Stimulated activated CD8-positive, alpha-beta memory T cell treated with anti-CD3 and anti-CD28 coated beads, Interleukin-2, amount 100 ng/mL, for 48 hours (primary cell): ENCODE data around the gene LDLRAD3.

Experiments
- DNase-seq, 2 donors: peaks; one replicate each; pipeline ENCODE4 v3.0.0-alpha.2; 2020; ENCODE audit warnings: low read depth in 2 of 2

The LDLRAD3 gene

DNA sequence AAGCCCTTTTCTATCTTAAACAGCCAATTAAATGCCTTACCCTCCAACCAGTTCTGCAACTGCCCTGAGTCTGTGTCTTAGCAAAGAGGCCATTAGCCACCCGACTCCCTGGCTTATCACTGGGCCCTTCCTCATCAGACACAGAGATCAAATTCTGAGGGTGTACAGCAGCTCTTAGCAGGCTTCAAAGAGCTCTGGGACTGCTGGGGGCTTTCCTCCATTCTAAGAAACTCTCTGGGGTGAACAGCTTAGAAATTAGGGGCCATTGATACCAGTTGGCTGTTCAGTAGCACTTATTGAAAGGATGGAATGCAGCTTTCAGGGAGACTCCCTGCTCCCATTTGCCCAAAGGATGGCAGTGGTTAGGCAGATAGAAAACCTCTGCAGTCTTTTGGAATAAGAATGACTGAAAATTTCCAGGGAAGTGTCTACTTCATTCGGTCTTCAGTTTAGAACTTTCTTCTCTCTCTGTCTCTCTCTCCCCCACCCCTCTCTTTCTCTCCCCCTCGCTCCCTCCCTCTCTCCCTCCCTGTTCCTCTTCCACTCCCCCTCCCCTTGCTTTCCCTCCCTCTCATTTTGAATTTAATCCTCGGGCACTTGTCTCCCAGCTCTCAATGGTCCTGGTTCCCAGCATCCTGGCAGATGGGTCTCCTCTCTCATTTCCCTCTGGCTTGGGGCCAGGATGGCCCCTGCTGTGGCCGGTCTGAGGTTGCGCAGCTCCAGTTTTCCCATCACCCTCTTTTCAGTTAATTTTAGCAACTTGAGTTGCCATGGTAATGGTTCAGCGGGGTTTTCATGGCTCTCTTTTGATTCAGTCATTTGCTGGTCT, 268.9 kb downstream of the LDLRAD3 start:
- DNase-seq: no peak

DNA sequence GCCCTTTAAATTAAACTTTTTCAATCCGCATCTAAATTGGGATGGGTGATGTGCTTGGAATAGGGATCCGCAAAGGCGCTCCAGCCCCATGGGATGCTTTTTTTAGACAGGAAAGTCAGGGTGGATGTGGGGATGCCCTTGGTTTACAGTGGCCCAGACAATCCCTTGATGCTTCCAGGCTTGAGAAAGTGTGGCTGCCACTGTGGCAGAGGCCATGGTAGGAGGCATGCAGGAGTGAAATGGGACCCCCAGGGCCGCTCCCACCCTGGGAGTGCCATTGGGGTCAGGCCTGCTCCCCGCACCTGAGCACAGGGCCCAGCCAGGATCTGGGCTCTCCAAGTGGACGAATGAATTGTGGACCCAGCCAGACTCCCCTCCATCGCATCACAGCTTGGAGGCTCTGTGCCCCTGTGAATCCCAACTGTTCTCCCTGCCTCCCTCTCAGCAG, 269.6 kb downstream of the LDLRAD3 start:
- no peak for DNase-seq

GRCh38 chr11:36214480-36214879, 270.6 kb downstream of the LDLRAD3 start:
- no peak for DNase-seq

GRCh38 chr11:36214976-36215692, 271.3 kb downstream of the LDLRAD3 start:
- no peak for DNase-seq

- DNase-seq: no peak
Measured at GRCh38 chr11:36215693-36216060, 271.8 kb downstream of the LDLRAD3 start.

- DNase-seq: no peak
Measured at GRCh38 chr11:36216061-36216615, 272.3 kb downstream of the LDLRAD3 start.

DNA sequence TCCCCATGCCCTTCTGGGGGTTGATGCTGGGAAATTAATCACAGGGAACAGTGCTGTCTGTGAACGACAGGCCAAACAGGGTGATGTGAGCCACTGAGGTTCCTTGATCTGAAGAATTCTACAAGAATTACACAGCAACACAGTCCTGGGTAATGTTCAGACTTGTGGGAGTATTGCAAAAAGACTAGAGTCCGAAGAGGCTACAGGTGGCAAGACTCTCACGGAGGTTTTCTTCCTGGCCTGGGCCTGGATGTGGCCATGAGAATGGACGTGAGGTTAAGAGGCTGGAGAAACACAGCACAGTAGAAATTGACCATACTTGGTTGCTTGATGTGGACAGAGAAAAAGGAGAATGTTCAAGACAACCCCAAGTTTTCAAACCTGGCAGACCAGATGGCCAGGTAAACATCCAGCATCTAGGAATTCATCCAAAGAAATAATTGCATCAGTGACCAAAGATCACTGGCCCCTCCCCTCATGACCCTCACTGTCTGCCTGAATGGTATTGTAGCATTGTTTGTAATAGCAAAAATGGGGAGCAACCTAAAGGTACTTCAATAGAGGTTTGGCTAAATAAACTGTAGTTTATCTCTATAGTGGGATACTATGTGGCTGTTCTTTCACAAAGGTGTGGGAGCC, 274.5 kb downstream of the LDLRAD3 start:
- no peak for DNase-seq

- DNase-seq: no peak
Measured at GRCh38 chr11:36219996-36220395, 276.1 kb downstream of the LDLRAD3 start.

GRCh38 chr11:36222831-36223635, 279.2 kb downstream of the LDLRAD3 start:
- no peak for DNase-seq

DNA sequence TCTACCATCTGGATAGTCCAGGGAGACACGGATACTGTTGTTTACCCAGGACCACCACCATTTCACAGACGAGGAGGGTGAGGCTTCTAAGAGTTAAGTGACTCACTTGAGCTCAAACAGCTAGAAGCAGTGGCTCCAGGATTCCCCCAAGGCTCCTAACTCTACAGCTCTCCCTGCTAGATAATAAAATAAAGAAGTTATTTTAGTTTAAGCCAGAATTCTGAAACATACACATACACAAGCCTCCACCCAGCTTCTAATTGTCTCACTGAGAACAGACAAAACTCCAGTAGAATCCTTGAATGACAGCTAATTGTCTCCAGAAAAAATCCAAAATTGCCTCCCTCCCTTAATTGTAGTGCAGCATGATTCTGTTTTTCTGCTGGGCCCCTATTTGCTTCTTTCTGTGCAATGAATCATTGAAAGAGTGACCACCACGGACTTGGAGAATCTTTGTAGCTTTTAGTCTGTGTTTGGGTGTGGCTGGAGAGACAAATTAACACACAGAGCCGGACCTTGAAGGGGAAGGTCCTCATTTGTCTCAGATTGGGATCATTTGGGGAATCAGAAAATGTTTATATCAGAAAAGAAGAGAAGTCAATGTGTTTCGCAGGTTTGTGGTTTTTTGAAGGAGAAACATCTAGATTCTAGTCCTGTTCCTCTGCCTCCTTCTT, 280.5 kb downstream of the LDLRAD3 start:
- DNase-seq: no peak

GRCh38 chr11:36227044-36227443, 283.2 kb downstream of the LDLRAD3 start:
- no peak for DNase-seq

GRCh38 chr11:36228689-36229088, 284.8 kb downstream of the LDLRAD3 start:
- no peak for DNase-seq

DNA sequence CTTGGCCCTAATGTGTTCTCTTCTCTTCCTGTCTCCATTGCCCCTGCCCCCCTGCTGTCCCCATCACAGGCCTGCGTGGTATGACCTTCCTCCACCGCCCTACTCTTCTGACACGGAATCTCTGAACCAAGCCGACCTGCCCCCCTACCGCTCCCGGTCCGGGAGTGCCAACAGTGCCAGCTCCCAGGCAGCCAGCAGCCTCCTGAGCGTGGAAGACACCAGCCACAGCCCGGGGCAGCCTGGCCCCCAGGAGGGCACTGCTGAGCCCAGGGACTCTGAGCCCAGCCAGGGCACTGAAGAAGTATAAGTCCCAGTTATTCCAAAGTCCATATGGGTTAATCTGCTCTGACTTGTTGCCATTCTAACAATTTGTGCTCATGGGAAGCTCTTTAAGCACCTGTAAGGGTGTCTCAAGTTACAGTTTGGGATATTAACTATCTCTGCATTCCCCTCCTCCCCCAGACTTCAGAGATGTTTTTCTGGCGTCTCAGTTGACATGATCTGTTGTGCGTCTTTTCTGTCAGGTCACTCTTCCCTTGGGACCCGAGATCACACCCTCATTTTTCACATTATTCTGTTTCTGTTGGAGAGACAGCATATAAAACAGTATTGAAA, 285.3 kb downstream of the LDLRAD3 start:
- DNase-seq: no peak

- no peak for DNase-seq
Measured at GRCh38 chr11:36230779-36231699, 287.2 kb downstream of the LDLRAD3 start.

DNA sequence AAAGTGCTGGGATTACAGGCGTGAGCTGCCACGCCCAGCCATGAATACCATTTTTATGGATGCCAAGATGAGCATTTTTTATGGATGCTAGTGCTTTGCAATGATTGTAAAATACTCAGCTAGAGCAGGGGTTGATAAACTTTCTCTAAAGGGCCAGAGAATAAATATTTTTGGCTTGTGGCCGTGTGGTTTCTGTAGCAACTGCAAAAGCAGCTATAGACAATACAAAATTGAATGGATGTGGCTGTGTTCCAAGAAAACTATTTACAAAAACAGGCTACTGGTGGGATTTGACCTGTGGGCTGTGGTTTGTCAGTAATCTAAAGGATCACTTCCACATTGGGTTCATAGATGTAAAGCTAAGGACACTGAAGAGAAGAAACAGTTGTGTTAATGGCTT, 289.3 kb downstream of the LDLRAD3 start:
- DNase-seq: no peak

DNA sequence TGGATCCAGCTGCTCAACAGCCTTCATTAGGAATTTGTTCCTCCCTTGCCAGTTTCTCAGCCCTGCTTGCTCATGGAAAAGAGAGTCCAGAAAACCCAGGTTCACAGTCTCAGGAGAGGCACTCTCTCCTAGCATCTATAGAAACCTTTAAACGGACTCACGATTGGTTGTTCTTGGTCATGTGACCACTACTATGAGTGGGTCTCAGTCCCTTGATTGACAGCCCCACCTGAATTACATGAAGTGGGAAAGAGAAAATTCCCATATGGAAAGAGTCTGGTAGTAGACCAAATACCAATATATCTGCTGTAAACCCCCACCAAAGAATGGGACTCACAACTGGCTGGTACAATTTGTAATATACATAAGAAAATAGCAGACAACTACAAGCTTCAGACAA, 291.0 kb downstream of the LDLRAD3 start:
- no peak for DNase-seq

GRCh38 chr11:36235750-36236149, 291.9 kb downstream of the LDLRAD3 start:
- no peak for DNase-seq

DNA sequence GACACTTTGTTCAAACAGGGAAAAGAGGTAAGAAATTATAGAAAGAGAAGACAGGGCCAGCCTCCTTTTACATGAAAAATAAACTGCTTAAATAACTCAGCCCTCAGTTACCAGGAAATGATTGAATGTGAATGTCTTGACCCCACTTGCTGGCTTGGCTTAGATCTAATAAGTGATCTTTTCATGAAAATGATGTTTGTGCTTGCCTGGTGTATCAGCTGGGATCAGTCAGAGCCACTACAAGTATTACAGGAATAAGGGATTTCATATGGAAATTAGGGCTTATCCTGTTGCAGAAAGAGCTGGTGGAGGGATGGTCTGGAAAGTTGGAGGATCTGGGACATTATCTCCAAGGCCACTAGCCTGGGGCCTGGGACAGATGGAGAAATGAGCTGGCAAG, 293.5 kb downstream of the LDLRAD3 start:
- DNase-seq: no peak

GRCh38 chr11:36238036-36238631, 294.3 kb downstream of the LDLRAD3 start:
- DNase-seq: no peak
